DND-41 (cell line): ENCODE measurements around the gene TSPAN17.

Experiments
- ATAC-seq: fragments of 200-7000 bp; cut with Tn5 transposase; 3 replicates; pipeline ENCODE4 v1.9.1; 2021; ENCODE audit warnings: low read depth; ENCODE audit not compliant: insufficient read depth
- DNase-seq: peaks from one replicate; pipeline ENCODE4 v3.0.0-alpha.2; 2020
- H2AFZ ChIP-seq: 2 replicates; pipeline ENCODE4 v1.6.0; 2012; ENCODE audit warnings: low read depth, low read length
- H3K27ac ChIP-seq: 2 replicates; pipeline ENCODE4 v1.5.1; 2012; ENCODE audit warnings: low read length, inconsistent platforms
- H3K27me3 ChIP-seq: fragments of 200-600 bp; sonication (generic); 2 replicates; pipeline ENCODE4 v1.6.0; 2012; ENCODE audit warnings: low read length, mild to moderate bottlenecking, inconsistent platforms; ENCODE audit not compliant: insufficient read depth, poor library complexity
- H3K36me3 ChIP-seq: 2 replicates; pipeline ENCODE4 v1.5.1; 2012; ENCODE audit warnings: low read length, inconsistent platforms; ENCODE audit not compliant: insufficient read depth
- H3K4me1 ChIP-seq: 2 replicates; pipeline ENCODE4 v1.5.1; 2012; ENCODE audit warnings: mild to moderate bottlenecking, low read length; ENCODE audit not compliant: insufficient read depth
- H3K4me2 ChIP-seq: 2 replicates; pipeline ENCODE4 v1.6.0; 2012; ENCODE audit warnings: mild to moderate bottlenecking, moderate library complexity, low read length, inconsistent platforms; ENCODE audit not compliant: insufficient read depth
- H3K4me3 ChIP-seq, 2 experiments: fragments of 200-600 bp in 1 of 2; shearing (Covaris generic) in 1 of 2; 2 replicates each; pipeline ENCODE4 v1.5.1; 2012 to 2016; ENCODE audit warnings: inconsistent platforms in 2 of 2, low read length in 2 of 2, mild to moderate bottlenecking in 2 of 2, low read depth in 1 of 2, moderate library complexity in 1 of 2
- H3K79me2 ChIP-seq: 2 replicates; pipeline ENCODE4 v1.6.0; 2012; ENCODE audit warnings: low read length, inconsistent platforms; ENCODE audit not compliant: insufficient read depth
- H3K9ac ChIP-seq: 2 replicates; pipeline ENCODE4 v1.6.0; 2012; ENCODE audit warnings: low read depth, mild to moderate bottlenecking, inconsistent platforms, low read length, moderate library complexity
- H3K9me3 ChIP-seq: 2 replicates; pipeline ENCODE4 v1.5.1; 2012; ENCODE audit warnings: low read length, moderate library complexity, mild to moderate bottlenecking, inconsistent platforms; ENCODE audit not compliant: insufficient read depth, severe bottlenecking
- H4K20me1 ChIP-seq: 2 replicates; pipeline ENCODE4 v1.6.0; 2012; ENCODE audit warnings: low read length; ENCODE audit not compliant: insufficient read depth
- CTCF ChIP-seq: IDR thresholded peaks from 2 replicates; pipeline ENCODE4 v1.5.1; 2012; ENCODE audit warnings: borderline replicate concordance, low read length, moderate library complexity, mild to moderate bottlenecking; ENCODE audit not compliant: poor library complexity, severe bottlenecking; ENCODE audit errors: extremely low read depth
- EZH2 ChIP-seq: IDR thresholded peaks from 3 replicates; pipeline ENCODE4 v1.6.1; 2012; ENCODE audit warnings: borderline replicate concordance, low read depth, mild to moderate bottlenecking, moderate library complexity, low read length, inconsistent platforms; ENCODE audit not compliant: severe bottlenecking

Gene TSPAN17

GRCh38 chr5:176630681-176631222, 16.5 kb upstream of the TSPAN17 start:
- no peak overlapping the region for H3K4me3 ChIP-seq
- ATAC-seq (no peak), DNase-seq (no peak)
- H3K27ac ChIP-seq, result no peak overlapping the region
- H3K4me1 ChIP-seq, result no peaks in the 10 kb centered on the region
- no peak overlapping the region for H3K9ac ChIP-seq
- no peak overlapping the region for H3K4me2 ChIP-seq
- H3K36me3 ChIP-seq, result no peaks in the 10 kb centered on the region
- H3K79me2 ChIP-seq, result no peaks in the 10 kb centered on the region
- no peaks in the 10 kb centered on the region for H4K20me1 ChIP-seq
- no peaks in the 10 kb centered on the region for H3K9me3 ChIP-seq
- H3K27me3 ChIP-seq, result peaks cover 16% of the 10 kb centered on the region
- TF ChIP-seq CTCF (no peak), EZH2 (no peak)
- H2AFZ ChIP-seq, result no peak overlapping the region

GRCh38 chr5:176631383-176632200, 15.7 kb upstream of the TSPAN17 start:
- Histone ChIP-seq H4K20me1 (no peaks in the 10 kb centered on the region), H3K9ac (no peak overlapping the region), H3K4me1 (no peaks in the 10 kb centered on the region), H3K4me2 (no peak overlapping the region), H3K4me3 (no peak overlapping the region), H2AFZ (no peak overlapping the region), H3K9me3 (no peaks in the 10 kb centered on the region), H3K79me2 (no peaks in the 10 kb centered on the region), H3K27me3 (peaks cover 16% of the 10 kb centered on the region), H3K36me3 (no peaks in the 10 kb centered on the region), H3K27ac (no peak overlapping the region)
- DNase-seq, result no peak
- TF ChIP-seq CTCF, result no peak
- TF ChIP-seq EZH2, result no peak
- no peak for ATAC-seq

GRCh38 chr5:176632745-176633144, 14.5 kb upstream of the TSPAN17 start:
- ATAC-seq (no peak), DNase-seq (no peak)
- no peaks in the 10 kb centered on the region for H3K4me1 ChIP-seq
- H3K79me2 ChIP-seq, result no peaks in the 10 kb centered on the region
- H3K9ac ChIP-seq, result no peak overlapping the region
- H3K4me3 ChIP-seq, result no peak overlapping the region
- no peaks in the 10 kb centered on the region for H3K36me3 ChIP-seq
- H3K27me3 ChIP-seq, result peaks cover 16% of the 10 kb centered on the region
- no peak overlapping the region for H3K4me2 ChIP-seq
- no peak overlapping the region for H3K27ac ChIP-seq
- TF ChIP-seq EZH2 (no peak), CTCF (no peak)
- H3K9me3 ChIP-seq, result no peaks in the 10 kb centered on the region
- no peaks in the 10 kb centered on the region for H4K20me1 ChIP-seq
- H2AFZ ChIP-seq, result no peak overlapping the region
